Measurements from ENCODE around the gene CAPZA2.

GRCh38 chr7:116854132-116854531, 8.3 kb upstream of the CAPZA2 start:
- TF ChIP-seq EZH2phosphoT487 (IDR thresholded peaks at IDR 0.05; ENCODE audit: borderline replicate concordance, low read length) (no peak), CTCF (conservative IDR thresholded peaks at IDR 0.05; ENCODE audit: low read depth, low read length) (no peak), EZH2 (IDR thresholded peaks at IDR 0.05; ENCODE audit: low read length, unreplicated experiment) (no peak)
